Measurements from ENCODE around the gene GSTT2. TPM values are rescaled to one million over a fixed set of nuclear protein-coding genes. Genes with fewer than 3 reads are reported as not detected.
"Not testable (repeated sequence)": the region's sequence is repeated elsewhere in the genome, so short reads cannot be mapped to it uniquely, and the experiment has no call there.

GSTT2 gene
- total and polyA plus RNA-seq, 12 donors, result 0.40 to 2.5 (median 0.44) TPM; not detected in 9

GRCh38 chr22:23969071-23969470 is 10.9 kb upstream of the GSTT2 start:
- Histone ChIP-seq H3K27me3 (no peaks in the 10 kb centered on the region), H3K4me3 (no peak overlapping the region), H3K4me1 (peaks cover 0 to 23% (median 0%) of the 10 kb centered on the region in 9 donors), H3K9me3 (no peaks in the 10 kb centered on the region), H3K36me3 (peaks cover 0 to 32% (median 15%) of the 10 kb centered on the region in 9 donors), H3K27ac (no peak overlapping the region)
- no peak for DNase-seq
- 88 to 90% methylated on average over 3 of the region's 3 CpGs for WGBS, 2 donors
- intact Hi-C loops (cut with DNase I), result no loop called here
- TF ChIP-seq, protein P1, sequence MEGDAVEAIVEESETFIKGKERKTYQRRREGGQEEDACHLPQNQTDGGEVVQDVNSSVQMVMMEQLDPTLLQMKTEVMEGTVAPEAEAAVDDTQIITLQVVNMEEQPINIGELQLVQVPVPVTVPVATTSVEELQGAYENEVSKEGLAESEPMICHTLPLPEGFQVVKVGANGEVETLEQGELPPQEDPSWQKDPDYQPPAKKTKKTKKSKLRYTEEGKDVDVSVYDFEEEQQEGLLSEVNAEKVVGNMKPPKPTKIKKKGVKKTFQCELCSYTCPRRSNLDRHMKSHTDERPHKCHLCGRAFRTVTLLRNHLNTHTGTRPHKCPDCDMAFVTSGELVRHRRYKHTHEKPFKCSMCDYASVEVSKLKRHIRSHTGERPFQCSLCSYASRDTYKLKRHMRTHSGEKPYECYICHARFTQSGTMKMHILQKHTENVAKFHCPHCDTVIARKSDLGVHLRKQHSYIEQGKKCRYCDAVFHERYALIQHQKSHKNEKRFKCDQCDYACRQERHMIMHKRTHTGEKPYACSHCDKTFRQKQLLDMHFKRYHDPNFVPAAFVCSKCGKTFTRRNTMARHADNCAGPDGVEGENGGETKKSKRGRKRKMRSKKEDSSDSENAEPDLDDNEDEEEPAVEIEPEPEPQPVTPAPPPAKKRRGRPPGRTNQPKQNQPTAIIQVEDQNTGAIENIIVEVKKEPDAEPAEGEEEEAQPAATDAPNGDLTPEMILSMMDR (IDR thresholded peaks at IDR 0.05), result no peak
- ATAC-seq, result no peak

DNA sequence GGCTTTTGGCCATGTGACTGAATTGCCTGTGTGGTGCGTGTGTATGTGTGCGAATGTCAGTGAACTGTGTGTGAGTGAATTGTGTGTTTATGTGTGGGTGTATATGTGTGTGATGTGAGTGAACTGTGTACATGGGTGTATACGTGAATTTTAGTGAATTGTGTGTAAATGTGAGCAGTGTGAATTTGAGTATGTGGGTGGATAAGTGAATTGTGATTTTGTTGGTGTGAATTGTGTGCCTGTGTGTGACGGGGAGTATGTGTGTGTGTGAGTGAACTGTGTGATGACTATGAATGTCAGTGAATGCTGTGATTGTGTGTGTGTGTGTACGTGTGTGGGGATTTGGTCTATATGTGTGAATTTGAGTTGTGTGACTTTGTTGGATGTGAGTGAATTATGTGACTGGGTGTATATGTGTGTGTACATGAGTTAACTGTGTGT is 9.7 kb upstream of the GSTT2 start:
- intact Hi-C loops (cut with DNase I), result loop anchor here in 6 of 10 donors (5.0 to 10.0 kb wide), 4 partner anchors 38 to 55 kb away; no protein-coding TSS in a partner anchor
- TF ChIP-seq, protein P1 (IDR thresholded peaks at IDR 0.05), result no peak
- Histone ChIP-seq H3K4me3 (no peak overlapping the region), H3K27me3 (no peaks in the 10 kb centered on the region), H3K4me1 (peaks cover 0 to 23% (median 0%) of the 10 kb centered on the region in 9 donors), H3K36me3 (peaks cover 0 to 32% (median 15%) of the 10 kb centered on the region in 9 donors), H3K9me3 (no peaks in the 10 kb centered on the region), H3K27ac (no peak overlapping the region)
- ATAC-seq (no peak), DNase-seq (no peak)
- WGBS, 2 donors, result 66 to 72% methylated on average over 5 of the region's 5 CpGs

DNA sequence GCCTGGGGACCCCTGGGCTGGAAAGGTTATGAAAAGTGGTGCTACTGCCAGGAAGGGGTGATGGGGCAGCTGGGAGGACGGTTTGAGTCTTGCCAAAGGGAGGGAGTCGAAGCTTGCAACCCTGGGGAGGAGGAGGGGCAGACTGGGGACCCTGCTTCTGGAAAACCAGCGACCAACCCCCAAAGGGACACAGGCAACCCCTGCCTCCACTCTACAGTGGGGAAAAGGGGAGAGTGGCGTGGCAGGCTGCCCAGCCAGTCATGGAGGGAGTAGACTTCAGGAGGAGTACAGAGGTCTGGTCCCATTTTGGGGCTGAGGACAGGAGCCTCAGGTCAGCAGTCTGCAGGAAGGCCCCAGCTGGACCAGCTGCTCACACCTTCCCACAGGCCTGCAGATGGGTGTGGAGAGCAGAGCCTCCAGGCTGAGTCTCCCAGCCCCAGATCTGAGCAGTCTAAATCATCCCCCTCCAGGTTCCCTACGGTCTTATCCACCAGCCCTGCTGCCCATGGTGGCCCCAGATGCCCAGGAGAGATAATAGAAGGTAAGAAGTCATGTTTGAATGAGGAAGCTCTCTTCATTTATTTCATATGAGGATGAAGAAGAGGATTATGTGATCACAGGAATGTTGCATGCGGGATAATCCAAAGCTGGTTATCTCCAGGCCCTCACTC is 9.0 kb upstream of the GSTT2 start:
- TF ChIP-seq, protein P1 (IDR thresholded peaks at IDR 0.05), result no peak
- Histone ChIP-seq H3K27ac (no peak overlapping the region), H3K27me3 (no peaks in the 10 kb centered on the region), H3K4me1 (peaks cover 0 to 23% (median 0%) of the 10 kb centered on the region in 9 donors), H3K36me3 (peaks cover 0 to 32% (median 15%) of the 10 kb centered on the region in 9 donors), H3K4me3 (no peak overlapping the region), H3K9me3 (no peaks in the 10 kb centered on the region)
- WGBS, 2 donors, result 53 to 61% methylated on average over 6 of the region's 6 CpGs
- ATAC-seq (no peak), DNase-seq (no peak)
- intact Hi-C loops (cut with DNase I), result loop anchor here in 6 of 10 donors (5.0 to 10.0 kb wide), 4 partner anchors 39 to 56 kb away; no protein-coding TSS in a partner anchor

DNA sequence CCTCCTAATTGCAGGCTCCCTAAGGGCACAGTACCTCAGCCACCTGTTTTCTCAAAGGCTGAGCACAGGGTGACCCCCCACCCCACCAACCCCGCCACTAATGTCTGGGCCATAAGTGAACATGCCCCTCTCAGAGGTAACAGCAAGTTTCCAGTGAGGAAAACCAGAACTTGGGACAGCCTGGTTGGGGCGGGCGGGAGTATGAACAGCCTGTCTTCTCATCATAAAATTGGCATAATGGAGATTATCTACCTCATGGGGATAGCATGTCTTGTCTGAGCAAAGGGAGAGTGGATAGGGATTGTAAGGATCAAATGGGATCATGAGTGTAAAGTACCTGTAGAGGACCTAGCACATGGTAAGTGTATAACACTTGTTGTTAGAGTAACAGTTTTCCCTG is 8.0 kb upstream of the GSTT2 start:
- not testable (repeated sequence) for ATAC-seq, H3K4me3 ChIP-seq, DNase-seq, H3K27ac ChIP-seq, H3K27me3 ChIP-seq, H3K9me3 ChIP-seq
- WGBS, 2 donors, result 91 to 93% methylated on average over 3 of the region's 3 CpGs
- Histone ChIP-seq H3K4me1 (peaks cover 0 to 23% (median 0%) of the 10 kb centered on the region in 9 donors), H3K36me3 (peaks cover 0 to 32% (median 15%) of the 10 kb centered on the region in 9 donors)
- intact Hi-C loops (cut with DNase I), result loop anchor here in 6 of 10 donors (5.0 to 10.0 kb wide), 4 partner anchors 40 to 57 kb away; no protein-coding TSS in a partner anchor

- WGBS, 2 donors, result no CpG with 5 or more reads among the region's 29 CpGs
These were observed 5.6 kb upstream of the GSTT2 start, which contains the start of gene DDT for GRCh38 chr22:23974345-23974744. Gene DDT (minus strand): TSS chr22:23974441. CDS start chr22:23974414, 27 bp downstream.

DNA sequence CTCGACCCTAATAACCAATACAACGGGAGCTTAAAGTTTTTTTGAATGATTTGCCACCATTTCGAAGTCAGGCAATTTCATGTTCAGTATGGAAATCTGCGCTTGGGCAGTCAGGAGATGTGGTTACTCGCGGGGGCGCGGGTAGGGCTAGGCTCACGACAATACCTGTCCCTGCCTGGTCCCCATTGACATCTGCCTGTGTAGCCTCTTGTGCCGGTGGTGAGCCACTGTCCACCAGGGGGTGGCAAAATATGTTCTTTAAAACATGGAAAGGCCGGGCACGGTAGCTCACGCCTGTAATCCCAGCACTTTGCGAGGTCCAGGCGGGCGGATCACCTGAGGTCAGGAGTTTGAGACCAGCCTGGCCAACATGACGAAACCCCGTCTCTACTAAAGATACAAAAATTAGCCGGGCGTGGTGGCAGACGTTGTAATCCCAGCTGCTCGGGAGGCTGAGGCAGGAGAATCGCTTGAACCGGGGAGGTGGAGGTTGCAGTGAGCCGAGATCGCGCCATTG is 5.0 kb upstream of the GSTT2 start:
- Histone ChIP-seq H3K4me1 (peaks cover 0 to 15% (median 0%) of the 10 kb centered on the region in 9 donors), H3K36me3 (peaks cover 0 to 23% (median 8%) of the 10 kb centered on the region in 9 donors)
- H3K9me3 ChIP-seq, H3K27ac ChIP-seq, DNase-seq, H3K27me3 ChIP-seq, H3K4me3 ChIP-seq: not testable (repeated sequence)
- peak in 6 of 8 donors; percentile 31 to 48 (median 44) for ATAC-seq
- WGBS, 2 donors, result 14 to 23% methylated on average over 7 to 8 of the region's 27 CpGs
- intact Hi-C loops (cut with DNase I), result loop anchor here in 6 of 10 donors (5.0 to 10.0 kb wide), 4 partner anchors 43 to 60 kb away; no protein-coding TSS in a partner anchor

More at GRCh38 chr22:23974345-23974744, 5.6 kb upstream of the GSTT2 start, which contains the start of gene DDT:
- Histone ChIP-seq H3K36me3 (peaks cover 0 to 28% (median 12%) of the 10 kb centered on the region in 9 donors), H3K4me1 (peaks cover 0 to 19% (median 0%) of the 10 kb centered on the region in 9 donors)
- ATAC-seq, result peak; percentile 89 to 99 (median 97)
- H3K27me3 ChIP-seq, H3K4me3 ChIP-seq, DNase-seq, H3K9me3 ChIP-seq, H3K27ac ChIP-seq: not testable (repeated sequence)
- intact Hi-C loops (cut with DNase I), result loop anchor here in 6 of 10 donors (5.0 to 10.0 kb wide), 4 partner anchors 42 to 60 kb away; no protein-coding TSS in a partner anchor

GRCh38 chr22:23977304-23977703 is 2.6 kb upstream of the GSTT2 start:
- not testable (repeated sequence) for DNase-seq, H3K36me3 ChIP-seq, ATAC-seq, H3K4me3 ChIP-seq, H3K27me3 ChIP-seq, H3K9me3 ChIP-seq, H3K27ac ChIP-seq, H3K4me1 ChIP-seq
- intact Hi-C loops (cut with DNase I), result loop anchor here in 2 of 10 donors (10.0 kb wide), 2 partner anchors 53 to 63 kb away; no protein-coding TSS in a partner anchor
- 81 to 89% methylated on average over 7 of the region's 12 CpGs for WGBS, 2 donors

- not testable (repeated sequence) for H3K4me1 ChIP-seq, H3K36me3 ChIP-seq, H3K27ac ChIP-seq, H3K9me3 ChIP-seq, DNase-seq, H3K27me3 ChIP-seq, ATAC-seq
- H3K4me3 ChIP-seq, result peak overlapping the region in 1 of 10 donors; percentile 38
- 52 to 81% methylated on average over 5 to 6 of the region's 7 CpGs for WGBS, 2 donors
- intact Hi-C loops (cut with DNase I), result loop anchor here in 1 of 10 donors (10.0 kb wide), 1 partner anchor 264 kb away; the partner anchor contains the start of gene GGT5
These were observed 633 bp downstream of the GSTT2 start for GRCh38 chr22:23980567-23980966.
